CD8-positive, alpha-beta memory T cell (primary cell): ENCODE results near the gene FGF3. TPM values are rescaled to one million over a fixed set of nuclear protein-coding genes. Genes with fewer than 3 reads are reported as not detected.
A peak's percentile ranks its signal among the peaks of the same experiment; 100 is the strongest.

ENCODE experiments used
- CTCF ChIA-PET: fragments of 350-600 bp; sonication (Branson Sonifier 250); formaldehyde crosslinking; loops from one replicate; lab custom pipeline; 2021; ENCODE audit warnings: antibody characterized with exemption; lab: Charles Lee
- POLR2A ChIA-PET: fragments of 350-600 bp; sonication (Branson Sonifier 250); formaldehyde crosslinking; loops from one replicate; lab custom pipeline; 2021; ENCODE audit warnings: antibody characterized with exemption; lab: Charles Lee
- DNase-seq, 5 donors: peaks; one replicate each; pipeline versions ENCODE4 v3.0.0 to v3.0.0-alpha.2; 2020 to 2022; ENCODE audit warnings: mixed read lengths in 1 of 5
- H3K27ac ChIP-seq: one replicate; pipeline ENCODE4 v1.7.0; 2013; ENCODE audit warnings: low read depth, mild to moderate bottlenecking, low read length, moderate library complexity
- H3K27me3 ChIP-seq: 2 replicates; pipeline ENCODE4 v1.7.0; 2013; ENCODE audit warnings: low read length, mild to moderate bottlenecking; ENCODE audit not compliant: insufficient read depth, poor library complexity, severe bottlenecking
- H3K36me3 ChIP-seq: 2 replicates; pipeline ENCODE4 v1.7.0; 2013; ENCODE audit warnings: mild to moderate bottlenecking, low read length, moderate library complexity; ENCODE audit not compliant: insufficient read depth
- H3K4me1 ChIP-seq: 2 replicates; pipeline ENCODE4 v1.7.0; 2013; ENCODE audit warnings: mild to moderate bottlenecking, low read length, moderate library complexity; ENCODE audit not compliant: insufficient read depth
- H3K4me3 ChIP-seq: 2 replicates; pipeline ENCODE4 v1.7.0; 2013; ENCODE audit warnings: mild to moderate bottlenecking, low read length
- H3K9me3 ChIP-seq: 2 replicates; pipeline ENCODE4 v1.7.0; 2013; ENCODE audit warnings: mild to moderate bottlenecking, low read length
- H3K27ac Mint-ChIP-seq, 8 donors: one replicate each; pipeline ENCODE4 v1.8.0; 2020 to 2021; ENCODE audit warnings: mixed read lengths in 8 of 8, mild to moderate bottlenecking in 6 of 8, inconsistent platforms in 3 of 8, moderate library complexity in 3 of 8
- H3K27me3 Mint-ChIP-seq, 2 donors: one replicate each; pipeline ENCODE4 v1.8.0; 2020 to 2021; ENCODE audit warnings: mixed read lengths in 2 of 2, mild to moderate bottlenecking in 1 of 2, moderate library complexity in 1 of 2
- H3K36me3 Mint-ChIP-seq, 3 donors: one replicate each; pipeline ENCODE4 v1.8.0; 2020 to 2021; ENCODE audit warnings: mixed read lengths in 3 of 3, inconsistent platforms in 1 of 3, mild to moderate bottlenecking in 1 of 3
- H3K4me1 Mint-ChIP-seq, 3 donors: one replicate each; pipeline ENCODE4 v1.8.0; 2020 to 2021; ENCODE audit warnings: mixed read lengths in 3 of 3, inconsistent platforms in 1 of 3, mild to moderate bottlenecking in 1 of 3
- H3K4me3 Mint-ChIP-seq, 7 donors: one replicate each; pipeline ENCODE4 v1.8.0; 2020 to 2021; ENCODE audit warnings: mixed read lengths in 7 of 7, mild to moderate bottlenecking in 6 of 7, moderate library complexity in 4 of 7, inconsistent platforms in 2 of 7
- H3K9me3 Mint-ChIP-seq, 5 donors: one replicate each; pipeline ENCODE4 v1.8.0; 2020 to 2022; ENCODE audit warnings: mixed read lengths in 5 of 5, mild to moderate bottlenecking in 3 of 5, moderate library complexity in 2 of 5, inconsistent platforms in 1 of 5
- polyA plus RNA-seq: library from polyadenylated mRNA; unstranded; fragments of 300-500 nt; fragmentation: Illumina TruSeq; gene quantifications from one replicate; pipeline ENCODE4 v1.2.3, GENCODE V29; 2021
- total RNA-seq, 2 experiments: library from RNA; stranded (reverse); gene quantifications; one replicate each; pipeline ENCODE4 v1.2.3, GENCODE V29; 2021

The FGF3 gene
- total and polyA plus RNA-seq, 3 experiments from 2014 or later = not detected

- no peaks in the 10 kb centered on the region for H3K9me3 Mint-ChIP-seq
- peaks cover 14 to 44% of the 10 kb centered on the region in 2 donors for H3K27me3 Mint-ChIP-seq
- Histone ChIP-seq H3K36me3 (no peaks in the 10 kb centered on the region), H3K9me3 (no peaks in the 10 kb centered on the region), H3K4me1 (no peaks in the 10 kb centered on the region), H3K27me3 (peaks cover 6% of the 10 kb centered on the region), H3K27ac (no peak overlapping the region), H3K4me3 (no peak overlapping the region)
- ChIA-PET POLR2A (no interaction called here), CTCF (no interaction called here)
- peak in 1 of 5 donors; percentile 35 for DNase-seq
- H3K4me1 Mint-ChIP-seq = peaks cover 0 to 11% (median 0%) of the 10 kb centered on the region in 3 donors
- H3K27ac Mint-ChIP-seq = no peak overlapping the region
- H3K4me3 Mint-ChIP-seq = no peak overlapping the region
- no peaks in the 10 kb centered on the region for H3K36me3 Mint-ChIP-seq
Measured at GRCh38 chr11:69832561-69833413, 13.6 kb upstream of the FGF3 start.

GRCh38 chr11:69831985-69832384 lies 12.8 kb upstream of the FGF3 start:
- H3K9me3 Mint-ChIP-seq = no peaks in the 10 kb centered on the region

GRCh38 chr11:69830086-69830485 lies 10.9 kb upstream of the FGF3 start:
- POLR2A ChIA-PET = no interaction called here
- peaks cover 13 to 31% of the 10 kb centered on the region in 2 donors for H3K27me3 Mint-ChIP-seq

More at GRCh38 chr11:69831985-69832384, 12.8 kb upstream of the FGF3 start:
- Histone ChIP-seq H3K4me3 (no peak overlapping the region), H3K27me3 (peaks cover 6% of the 10 kb centered on the region), H3K4me1 (no peaks in the 10 kb centered on the region), H3K27ac (no peak overlapping the region), H3K9me3 (no peaks in the 10 kb centered on the region), H3K36me3 (no peaks in the 10 kb centered on the region)
- peaks cover 14 to 42% of the 10 kb centered on the region in 2 donors for H3K27me3 Mint-ChIP-seq
- POLR2A ChIA-PET = no interaction called here
- H3K4me1 Mint-ChIP-seq = peaks cover 0 to 11% (median 0%) of the 10 kb centered on the region in 3 donors
- DNase-seq = no peak
- no peak overlapping the region for H3K27ac Mint-ChIP-seq
- CTCF ChIA-PET = no interaction called here
- H3K36me3 Mint-ChIP-seq = no peaks in the 10 kb centered on the region
- H3K4me3 Mint-ChIP-seq = no peak overlapping the region

DNA sequence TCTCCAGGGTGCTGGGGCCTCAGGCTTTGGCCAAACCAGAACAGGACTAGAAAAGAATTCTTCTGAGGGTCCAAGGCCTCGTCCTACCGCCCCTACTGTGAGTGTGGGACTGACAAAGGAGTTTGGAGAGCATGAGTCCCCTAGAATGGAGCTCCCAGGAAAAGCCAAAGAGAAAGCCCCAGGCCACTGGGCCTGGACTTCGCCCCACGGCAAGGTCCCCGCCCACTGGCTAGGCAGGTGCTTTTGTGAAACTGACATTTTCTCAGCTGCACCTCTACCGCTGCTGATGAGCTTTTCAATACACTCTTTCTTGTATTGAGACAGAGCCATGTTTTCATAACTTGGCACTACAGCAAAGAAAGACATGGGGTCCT lies 9.7 kb upstream of the FGF3 start:
- Mint-ChIP-seq H3K27ac (no peak overlapping the region), H3K36me3 (no peaks in the 10 kb centered on the region), H3K4me3 (no peak overlapping the region), H3K27me3 (peaks cover 10 to 28% of the 10 kb centered on the region in 2 donors), H3K9me3 (no peaks in the 10 kb centered on the region), H3K4me1 (no peaks in the 10 kb centered on the region)
- Histone ChIP-seq H3K27me3 (no peaks in the 10 kb centered on the region), H3K4me1 (no peaks in the 10 kb centered on the region), H3K9me3 (no peaks in the 10 kb centered on the region), H3K36me3 (no peaks in the 10 kb centered on the region), H3K27ac (no peak overlapping the region), H3K4me3 (no peak overlapping the region)
- CTCF ChIA-PET = no interaction called here
- peak in 1 of 5 donors; percentile 13 for DNase-seq
- POLR2A ChIA-PET = no interaction called here

More at GRCh38 chr11:69830086-69830485, 10.9 kb upstream of the FGF3 start:
- no peaks in the 10 kb centered on the region for H3K36me3 ChIP-seq
- peaks cover 5% of the 10 kb centered on the region for H3K27me3 ChIP-seq
- H3K9me3 ChIP-seq = no peaks in the 10 kb centered on the region
- no peak overlapping the region for H3K27ac ChIP-seq
- Mint-ChIP-seq H3K4me1 (peaks cover 0 to 2% (median 0%) of the 10 kb centered on the region in 3 donors), H3K27ac (no peak overlapping the region), H3K36me3 (no peaks in the 10 kb centered on the region), H3K9me3 (no peaks in the 10 kb centered on the region), H3K4me3 (no peak overlapping the region)
- CTCF ChIA-PET = no interaction called here
- peak in 1 of 5 donors; percentile 7 for DNase-seq
- H3K4me1 ChIP-seq = no peaks in the 10 kb centered on the region
- no peak overlapping the region for H3K4me3 ChIP-seq

DNA sequence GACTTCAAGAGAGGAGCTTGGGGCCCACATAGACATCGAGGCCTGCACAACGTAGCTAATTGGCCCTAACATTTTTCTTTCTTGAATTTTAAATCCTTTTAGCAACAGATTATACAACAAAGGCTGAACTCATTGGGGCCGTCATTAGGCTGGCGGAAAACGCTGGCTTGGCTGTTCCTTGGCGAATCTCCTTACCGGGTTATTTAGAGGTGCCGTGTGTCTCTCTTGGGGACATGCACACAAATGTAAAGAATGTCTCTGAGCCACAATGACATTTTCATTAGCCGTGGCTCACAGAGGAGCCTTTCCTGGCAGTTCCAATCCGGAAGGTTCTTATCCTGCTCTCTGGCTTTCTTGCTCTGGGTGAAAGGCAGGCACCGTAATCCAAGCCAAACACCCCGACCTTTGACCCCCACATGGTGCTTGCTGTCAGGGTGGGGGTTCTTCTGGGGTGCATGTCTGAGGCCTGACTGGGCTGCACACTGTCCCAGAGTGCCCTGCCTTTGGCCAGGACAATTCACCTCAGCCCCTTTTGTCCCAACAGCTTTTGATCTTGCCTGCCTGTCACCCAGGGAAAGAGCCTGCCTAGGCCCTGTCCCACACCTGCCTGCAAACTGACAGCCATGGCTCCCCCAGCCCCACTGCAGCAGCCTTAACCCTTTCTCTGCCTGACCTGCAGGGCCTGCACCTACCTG lies 9.2 kb upstream of the FGF3 start:
- no peaks in the 10 kb centered on the region for H3K36me3 ChIP-seq
- H3K27ac Mint-ChIP-seq = no peak overlapping the region
- CTCF ChIA-PET = no interaction called here
- peak in 1 of 5 donors; percentile 21 for DNase-seq
- no peaks in the 10 kb centered on the region for H3K36me3 Mint-ChIP-seq
- H3K27ac ChIP-seq = no peak overlapping the region
- peaks cover 7 to 25% of the 10 kb centered on the region in 2 donors for H3K27me3 Mint-ChIP-seq
- no peaks in the 10 kb centered on the region for H3K9me3 ChIP-seq
- H3K4me1 Mint-ChIP-seq = no peaks in the 10 kb centered on the region
- POLR2A ChIA-PET = no interaction called here
- no peaks in the 10 kb centered on the region for H3K4me1 ChIP-seq
- H3K9me3 Mint-ChIP-seq = no peaks in the 10 kb centered on the region
- H3K27me3 ChIP-seq = no peaks in the 10 kb centered on the region
- no peak overlapping the region for H3K4me3 Mint-ChIP-seq
- no peak overlapping the region for H3K4me3 ChIP-seq

DNA sequence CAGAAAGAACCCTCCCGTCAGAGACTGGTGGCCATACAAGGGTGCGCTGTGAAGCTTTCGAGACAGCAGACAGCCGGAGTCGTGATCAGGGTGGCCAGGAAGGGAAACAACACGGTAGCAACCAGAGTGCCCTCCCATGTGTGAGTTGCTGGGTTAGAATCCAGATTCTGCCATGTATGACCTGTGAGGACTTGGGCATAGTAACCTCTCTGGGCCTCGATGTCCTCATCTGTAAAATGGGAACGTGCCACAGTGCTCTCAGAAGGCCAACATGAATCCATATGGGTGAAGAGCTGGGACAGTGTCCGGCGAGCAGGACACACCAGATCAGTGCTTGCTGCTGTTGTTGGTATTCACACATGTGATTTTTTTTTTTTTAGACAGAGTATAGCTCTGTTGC lies 7.6 kb upstream of the FGF3 start:
- no peak overlapping the region for H3K4me3 ChIP-seq
- H3K9me3 ChIP-seq = no peaks in the 10 kb centered on the region
- Mint-ChIP-seq H3K9me3 (no peaks in the 10 kb centered on the region), H3K36me3 (no peaks in the 10 kb centered on the region), H3K27me3 (peaks cover 9 to 18% of the 10 kb centered on the region in 2 donors), H3K4me3 (no peak overlapping the region), H3K4me1 (no peaks in the 10 kb centered on the region), H3K27ac (no peak overlapping the region)
- H3K36me3 ChIP-seq = no peaks in the 10 kb centered on the region
- CTCF ChIA-PET = no interaction called here
- H3K4me1 ChIP-seq = no peaks in the 10 kb centered on the region
- DNase-seq = no peak
- H3K27ac ChIP-seq = no peak overlapping the region
- no peaks in the 10 kb centered on the region for H3K27me3 ChIP-seq
- POLR2A ChIA-PET = no interaction called here

DNA sequence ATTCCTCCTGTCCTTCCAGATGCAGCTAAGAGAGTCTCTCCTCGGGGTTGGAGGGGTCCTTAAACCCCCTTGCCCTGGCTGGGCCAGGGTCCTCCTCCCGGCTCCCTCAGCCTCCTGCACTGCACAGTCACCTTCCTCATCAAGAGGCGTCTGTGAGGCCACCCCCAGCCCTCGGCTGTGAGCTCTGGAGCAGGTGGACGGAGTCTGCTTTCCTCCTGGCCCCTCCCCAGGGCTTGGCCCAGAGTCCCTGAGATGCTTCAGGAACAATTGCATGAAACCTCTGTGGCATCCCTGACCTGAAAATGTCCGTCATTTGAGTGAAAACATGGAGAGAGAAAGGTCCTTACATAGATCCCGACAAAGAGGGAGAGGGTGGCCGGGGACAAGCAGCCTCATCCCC lies 6.7 kb upstream of the FGF3 start:
- peaks cover 15 to 20% of the 10 kb centered on the region in 2 donors for H3K27me3 Mint-ChIP-seq
- Histone ChIP-seq H3K36me3 (no peaks in the 10 kb centered on the region), H3K27me3 (no peaks in the 10 kb centered on the region), H3K27ac (no peak overlapping the region), H3K9me3 (no peaks in the 10 kb centered on the region), H3K4me3 (no peak overlapping the region), H3K4me1 (no peaks in the 10 kb centered on the region)
- no peaks in the 10 kb centered on the region for H3K9me3 Mint-ChIP-seq
- CTCF ChIA-PET = no interaction called here
- H3K4me3 Mint-ChIP-seq = no peak overlapping the region
- DNase-seq = no peak
- H3K27ac Mint-ChIP-seq = no peak overlapping the region
- POLR2A ChIA-PET = no interaction called here
- H3K4me1 Mint-ChIP-seq = no peaks in the 10 kb centered on the region
- H3K36me3 Mint-ChIP-seq = no peaks in the 10 kb centered on the region
